Stimulated activated CD8-positive, alpha-beta memory T cell treated with anti-CD3 and anti-CD28 coated beads, Interleukin-2, amount 100 ng/mL, for 1 hour (primary cell): ENCODE measurements around the gene ZNRD2.
"Not testable (repeated sequence)": the region's sequence is repeated elsewhere in the genome, so short reads cannot be mapped to it uniquely, and the experiment has no call there.

Source experiments
- DNase-seq, 2 donors: peaks; one replicate each; pipeline ENCODE4 v3.0.0-alpha.2; 2020; ENCODE audit warnings: low read depth in 2 of 2

The ZNRD2 gene

DNA sequence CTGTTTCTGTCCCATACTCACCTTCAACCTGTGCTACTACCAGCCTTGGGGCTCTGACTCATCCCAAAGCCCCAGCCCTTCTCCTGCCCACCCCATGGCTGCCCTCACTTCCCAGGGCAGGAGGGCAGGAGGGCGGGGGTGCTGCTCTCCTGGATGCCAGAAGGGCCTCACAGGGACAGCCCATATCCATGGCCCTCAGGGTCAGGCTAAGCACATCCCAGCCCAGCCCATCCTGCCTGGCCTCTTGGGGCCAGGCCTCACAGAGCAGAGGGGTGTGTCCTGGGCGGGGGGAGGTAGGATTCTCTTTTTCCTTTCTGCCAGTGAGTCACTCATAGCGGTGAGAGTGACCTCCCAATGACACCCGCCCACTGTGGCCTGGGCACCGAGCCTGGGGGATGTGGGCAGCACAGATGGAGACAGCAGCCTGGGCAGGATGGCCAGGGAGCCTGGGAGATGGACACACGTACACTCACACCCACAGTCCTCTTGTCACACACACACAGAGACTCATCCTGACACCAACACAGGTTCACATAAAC, 14.5 kb upstream of the ZNRD2 start:
- DNase-seq: no peak

DNA sequence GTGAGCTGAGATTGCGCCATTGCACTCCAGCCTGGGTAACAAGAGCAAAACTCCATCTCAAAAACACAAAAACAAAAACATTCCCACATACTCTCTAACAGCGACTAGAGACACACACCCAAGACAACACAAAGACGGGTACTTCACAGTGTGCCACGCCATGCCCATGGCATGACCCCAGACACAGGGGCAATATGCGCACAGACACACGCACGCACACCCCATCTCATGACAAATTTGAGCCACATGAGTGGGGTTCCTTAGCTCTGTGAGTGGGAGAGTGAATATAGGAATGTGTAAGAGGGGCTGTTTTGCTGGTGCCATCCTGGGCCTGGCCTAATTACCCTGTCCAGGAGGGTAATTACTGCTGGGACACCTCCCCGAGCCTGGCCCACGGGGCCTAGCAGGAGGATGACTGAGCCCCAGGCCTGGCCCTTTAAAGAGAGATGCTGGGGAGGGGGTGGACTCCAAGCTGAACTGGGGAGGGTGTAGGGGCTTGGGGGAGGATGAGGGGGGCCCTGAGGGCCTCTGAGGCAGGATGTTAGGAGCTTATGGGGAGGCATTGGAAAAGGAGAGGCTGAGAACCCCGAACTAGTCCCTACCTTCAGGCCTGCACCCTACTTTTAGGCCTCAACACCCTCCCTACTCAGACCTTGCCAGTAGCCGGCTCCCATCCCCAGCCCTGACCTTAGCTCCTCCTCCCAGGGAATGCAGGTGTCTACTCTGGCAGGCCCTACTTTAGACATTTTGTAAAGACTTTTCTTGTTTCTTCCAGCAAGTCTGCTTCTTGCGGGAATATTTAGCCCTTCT, 13.6 kb upstream of the ZNRD2 start:
- no peak for DNase-seq

DNA sequence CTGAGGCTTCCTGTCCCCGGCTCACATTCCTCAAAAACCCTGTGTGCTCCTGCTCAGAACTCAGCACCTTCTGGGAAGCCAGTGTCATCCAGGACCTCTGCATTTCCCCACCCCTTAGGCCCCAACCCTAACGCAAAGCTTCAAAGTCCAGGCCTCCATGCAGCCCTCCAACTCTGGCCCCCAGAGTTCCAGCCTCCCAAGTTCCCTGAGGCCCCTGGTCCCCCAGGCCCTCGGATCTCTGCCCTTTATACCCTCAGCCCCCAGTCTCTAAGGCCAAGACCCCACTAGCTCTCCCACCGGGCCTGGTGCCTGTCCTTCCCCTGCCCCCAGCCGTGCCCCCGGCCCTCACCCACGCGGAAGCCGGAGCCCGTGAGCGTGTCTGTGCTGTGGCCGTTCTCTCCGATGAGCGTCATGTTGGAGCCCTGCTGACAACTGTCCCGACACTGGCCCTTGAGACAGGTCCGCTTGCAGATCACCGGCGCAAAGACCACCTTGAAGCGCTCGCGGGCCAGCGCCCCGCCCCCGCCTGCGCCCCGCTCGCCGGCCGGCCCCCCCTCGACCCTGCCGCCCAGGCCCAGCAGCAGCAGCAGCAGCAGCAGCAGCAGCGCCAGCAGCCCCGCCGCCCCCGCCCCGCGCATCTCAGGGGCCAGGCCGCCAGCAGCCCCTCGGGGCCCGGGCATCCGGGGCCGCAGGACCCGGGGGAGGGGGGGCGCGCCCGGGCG, 12.8 kb upstream of the ZNRD2 start:
- DNase-seq: no peak

DNA sequence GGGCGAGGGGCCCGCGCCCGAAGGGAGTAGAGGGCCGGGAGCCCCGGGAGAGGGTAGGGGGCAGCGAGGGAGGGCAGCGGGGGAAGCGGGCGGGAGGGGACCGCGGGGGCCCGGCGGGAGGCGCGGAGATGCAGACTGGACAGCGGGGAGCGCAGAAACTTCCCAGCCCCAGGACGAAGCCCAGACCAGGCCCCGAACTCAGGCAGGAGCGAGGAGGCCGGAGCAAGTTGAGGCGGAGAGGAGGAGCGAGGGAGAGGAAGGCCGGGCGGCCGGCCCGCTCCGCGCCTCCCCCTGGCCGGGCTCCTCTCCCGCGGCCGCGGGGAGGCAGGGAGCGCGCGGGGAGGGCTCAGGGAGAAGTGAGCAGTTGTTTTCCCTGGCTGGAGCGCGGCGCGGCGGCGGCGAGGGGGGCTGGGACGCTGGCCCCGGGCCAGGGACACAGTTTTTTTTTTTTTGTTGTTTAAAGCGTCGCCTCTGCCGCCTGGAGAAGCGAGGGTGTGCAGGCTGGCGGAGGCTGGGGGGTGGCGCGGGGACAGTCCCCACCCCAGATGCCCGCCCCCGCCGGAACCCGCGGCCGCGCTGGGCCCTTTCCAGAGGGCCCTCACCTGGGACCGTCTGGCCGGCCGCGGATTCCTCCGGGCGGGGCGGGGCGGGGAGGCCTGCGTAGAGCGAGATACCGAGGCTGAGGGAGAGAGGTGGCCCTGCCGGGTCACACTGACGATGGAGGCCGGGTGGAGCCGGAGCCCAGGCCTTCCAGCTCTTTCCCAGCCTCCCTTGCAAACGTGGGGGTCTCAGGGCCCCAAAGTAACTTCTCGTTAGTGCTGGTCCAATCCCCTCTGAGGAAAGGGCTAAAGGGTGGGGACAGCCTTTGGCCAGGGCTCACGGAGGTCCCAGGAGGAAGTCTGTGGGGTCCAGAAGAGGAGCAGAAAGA, 12.0 kb upstream of the ZNRD2 start, which contains the start of gene LTBP3:
Gene LTBP3, minus strand, starts transcription at position 358 of the 928 bp plus-strand sequence. CDS start 400 bp downstream, outside the sequence.
- no peak for DNase-seq

DNA sequence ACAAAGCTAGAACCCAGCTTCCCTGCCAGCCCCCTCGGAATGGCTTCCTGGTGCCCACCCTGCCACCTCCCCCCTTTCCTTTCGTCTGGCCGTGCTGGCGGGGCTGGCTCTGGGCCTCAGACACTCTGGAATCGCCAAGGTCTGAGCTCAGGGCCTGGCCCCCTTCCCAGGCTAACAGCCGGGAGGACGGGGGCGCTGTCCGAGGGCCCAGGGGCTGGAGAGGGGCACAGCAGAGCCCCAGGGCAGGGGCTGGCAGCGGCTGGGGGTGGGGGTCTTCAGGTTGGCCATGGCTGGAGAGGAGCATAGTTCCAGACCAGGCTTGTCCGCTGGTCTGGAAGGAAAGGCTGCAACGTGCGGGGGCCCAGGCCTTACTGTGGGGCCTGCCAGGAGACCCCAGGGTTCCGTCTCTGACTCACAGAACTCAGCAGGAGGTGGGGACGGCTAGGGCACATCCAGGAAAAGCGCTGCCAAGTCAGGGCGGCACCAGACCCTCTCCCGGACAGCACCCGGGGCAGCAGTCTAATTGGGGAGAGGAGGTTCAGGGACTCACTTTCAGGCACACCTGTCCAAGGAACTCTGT, 11.3 kb upstream of the ZNRD2 start:
- no peak for DNase-seq

DNA sequence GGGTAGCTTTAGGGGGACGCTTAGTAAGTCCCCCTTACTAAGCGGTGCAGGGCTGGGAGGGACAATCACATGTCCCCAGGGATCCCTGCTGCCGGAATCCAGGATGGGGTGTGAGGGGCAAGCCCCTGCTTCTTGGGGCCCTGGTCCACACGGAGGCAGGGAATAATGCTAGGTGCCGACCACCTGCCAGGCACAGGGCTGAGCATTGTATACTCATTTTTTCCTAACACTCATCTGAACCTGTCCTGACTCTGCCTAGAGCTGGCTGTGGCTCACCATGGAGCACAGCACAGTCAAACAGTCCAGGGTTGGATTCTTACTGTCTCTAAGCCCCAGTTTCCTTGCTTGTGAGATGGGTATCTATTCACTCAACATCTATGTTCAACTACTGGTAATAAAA, 10.7 kb upstream of the ZNRD2 start:
- no peak for DNase-seq

DNA sequence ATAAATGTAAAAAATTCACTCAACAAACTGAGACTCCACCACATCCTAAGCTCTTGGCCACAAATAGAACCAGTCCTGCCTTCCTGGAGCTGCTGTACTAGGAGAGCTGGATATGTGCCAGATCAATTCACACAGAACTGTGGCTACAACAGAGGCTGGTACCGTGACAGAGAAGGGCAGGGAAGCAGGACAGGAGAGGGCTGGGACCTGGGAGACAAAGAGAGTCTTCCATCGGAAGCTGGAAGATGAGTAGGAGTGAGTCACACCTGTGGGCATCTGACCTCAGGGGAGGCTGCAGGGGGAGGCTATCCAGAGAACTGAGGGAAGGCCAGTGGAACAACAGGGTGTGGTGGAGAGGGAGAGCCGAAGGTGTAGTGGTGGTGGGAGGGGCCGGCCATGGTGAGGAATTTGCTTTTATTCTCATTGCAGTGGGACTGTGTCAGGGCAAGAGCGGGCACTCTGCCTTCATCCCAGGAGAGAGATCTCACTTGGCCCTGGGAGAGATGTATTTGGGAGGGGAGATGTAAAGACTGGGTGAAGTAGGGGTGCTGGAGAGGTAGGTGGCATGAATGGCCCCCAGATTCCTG, 10.2 kb upstream of the ZNRD2 start:
- DNase-seq: no peak

DNA sequence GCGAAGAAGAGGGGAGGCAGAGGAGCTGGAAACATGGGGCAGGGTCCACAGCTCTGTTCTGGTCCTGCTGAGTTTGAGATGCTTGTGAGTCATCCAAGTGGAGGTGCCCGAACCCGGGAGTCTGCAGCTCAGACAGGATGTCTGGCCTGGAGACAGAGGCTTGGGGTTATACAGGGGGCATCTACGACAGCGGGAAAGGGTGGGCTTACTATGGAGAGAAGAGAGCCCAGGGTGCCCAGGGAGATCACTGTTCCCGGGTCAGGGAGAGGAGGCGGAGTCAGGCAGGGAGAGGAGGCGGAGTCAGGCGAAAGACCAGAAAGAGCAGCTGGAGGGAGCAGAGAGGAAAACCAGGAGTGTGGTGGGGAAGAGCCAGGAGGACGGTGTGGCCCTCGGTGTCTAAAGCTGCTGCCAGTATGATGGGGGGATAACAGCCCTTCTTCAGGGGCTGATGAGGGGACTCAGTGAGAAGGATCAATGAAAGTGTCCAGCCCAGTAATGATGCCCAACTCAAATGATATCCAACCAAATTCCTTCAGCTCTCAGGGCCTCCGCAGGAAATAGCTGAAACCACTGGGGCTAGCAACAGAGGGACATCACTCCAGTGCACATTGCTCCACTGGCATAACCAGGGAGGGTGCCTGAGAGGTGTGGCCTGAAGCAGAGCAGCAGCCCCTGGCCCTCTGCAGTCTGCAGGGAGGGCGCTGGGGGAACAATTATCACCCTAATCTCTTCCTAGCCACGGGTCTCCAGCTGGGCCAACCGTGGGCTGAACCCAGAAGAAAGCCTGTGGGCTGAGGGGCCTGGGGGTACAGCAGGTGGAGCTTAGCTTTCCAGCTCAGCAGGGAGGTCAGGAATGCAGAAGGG, 9.5 kb upstream of the ZNRD2 start:
- no peak for DNase-seq

DNA sequence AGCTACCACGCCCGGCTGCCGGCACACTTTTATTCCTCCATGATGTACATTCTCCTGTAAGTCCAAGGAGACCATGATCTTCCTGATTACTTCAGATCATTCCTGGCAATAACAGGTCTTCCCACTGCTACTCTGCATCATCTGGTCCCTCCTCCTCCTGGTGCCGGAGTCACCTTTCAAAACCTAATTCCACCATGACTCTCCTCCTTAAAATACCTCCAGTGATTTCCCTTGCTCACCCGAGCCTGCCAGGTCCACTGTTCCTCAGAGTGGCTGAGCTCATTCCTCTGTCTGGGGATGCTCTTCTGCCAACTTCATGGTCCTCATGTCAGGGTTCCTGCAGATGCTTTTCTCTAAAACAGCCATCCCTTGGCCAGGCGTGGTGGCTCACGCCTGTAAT, 8.3 kb upstream of the ZNRD2 start:
- DNase-seq: no peak

DNA sequence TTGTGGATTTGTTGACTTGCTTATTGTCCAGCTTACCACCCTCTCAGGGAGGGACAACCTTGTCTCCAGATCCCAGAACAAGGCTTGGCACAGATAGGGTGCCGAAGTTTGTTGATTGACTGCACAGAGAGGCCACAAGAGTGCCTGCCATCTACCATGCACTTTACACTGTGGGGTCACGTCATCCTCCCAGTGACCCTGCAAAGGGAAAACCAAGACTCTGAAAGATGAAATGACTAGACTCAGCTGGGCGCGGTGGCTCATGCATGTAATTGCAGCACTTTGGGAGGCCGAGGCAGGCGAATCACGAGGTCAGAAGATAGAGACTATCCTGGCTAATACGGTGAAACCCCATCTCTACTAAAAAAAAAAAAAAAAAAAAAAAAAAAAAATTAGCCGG, 7.5 kb upstream of the ZNRD2 start:
- DNase-seq: no peak

DNA sequence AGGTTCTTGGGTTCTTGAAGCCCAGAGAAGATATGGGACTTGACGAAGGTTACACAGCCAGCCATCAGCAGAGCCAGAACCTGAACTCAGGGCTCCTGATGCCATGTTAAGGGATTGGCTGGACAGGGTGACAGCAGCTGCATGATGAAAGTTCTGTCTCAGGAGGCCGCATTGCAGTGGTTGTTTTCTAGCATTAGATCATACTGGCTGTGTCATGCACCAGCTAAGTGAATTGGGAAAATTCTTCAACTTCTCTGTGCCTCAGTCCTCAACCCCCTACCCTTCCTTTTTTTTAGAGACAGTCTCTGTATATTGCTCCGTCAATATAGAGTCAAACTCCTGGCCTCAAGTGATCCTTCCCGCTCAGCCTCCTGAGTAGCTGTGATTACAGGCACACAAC, 6.7 kb upstream of the ZNRD2 start:
- no peak for DNase-seq

DNA sequence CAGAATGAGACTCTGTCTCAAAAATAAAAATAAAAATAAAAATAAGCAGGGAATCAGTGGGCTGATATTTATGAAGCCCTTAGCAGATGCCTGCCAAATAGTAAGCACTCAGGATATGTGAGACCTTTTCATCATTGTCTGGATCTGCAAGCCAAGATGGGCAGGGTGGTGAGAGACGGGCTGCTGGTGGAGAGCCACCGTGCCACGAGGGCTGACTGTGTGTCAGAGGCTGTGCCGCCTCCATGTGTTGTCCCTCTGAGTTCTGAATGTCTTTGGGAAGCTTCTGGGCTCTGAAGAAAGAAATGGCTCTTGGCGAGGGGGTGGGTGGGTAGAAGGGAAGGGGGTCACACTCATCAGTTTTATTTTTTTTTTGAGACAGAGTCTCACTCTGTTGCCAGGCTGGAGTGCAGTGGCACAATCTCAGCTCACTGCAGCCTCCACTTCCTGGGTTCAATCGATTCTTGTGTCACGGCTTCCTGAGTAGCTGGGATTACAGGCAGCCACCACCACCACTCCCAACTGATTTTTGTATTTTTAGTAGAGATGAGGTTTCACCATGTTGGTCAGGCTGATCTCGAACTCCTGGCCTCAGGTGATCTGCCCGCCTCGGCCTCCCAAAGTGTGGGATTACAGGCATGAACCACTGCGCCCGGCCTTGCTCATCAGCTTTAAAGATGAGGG, 5.3 kb upstream of the ZNRD2 start:
- DNase-seq: not testable (repeated sequence)

DNA sequence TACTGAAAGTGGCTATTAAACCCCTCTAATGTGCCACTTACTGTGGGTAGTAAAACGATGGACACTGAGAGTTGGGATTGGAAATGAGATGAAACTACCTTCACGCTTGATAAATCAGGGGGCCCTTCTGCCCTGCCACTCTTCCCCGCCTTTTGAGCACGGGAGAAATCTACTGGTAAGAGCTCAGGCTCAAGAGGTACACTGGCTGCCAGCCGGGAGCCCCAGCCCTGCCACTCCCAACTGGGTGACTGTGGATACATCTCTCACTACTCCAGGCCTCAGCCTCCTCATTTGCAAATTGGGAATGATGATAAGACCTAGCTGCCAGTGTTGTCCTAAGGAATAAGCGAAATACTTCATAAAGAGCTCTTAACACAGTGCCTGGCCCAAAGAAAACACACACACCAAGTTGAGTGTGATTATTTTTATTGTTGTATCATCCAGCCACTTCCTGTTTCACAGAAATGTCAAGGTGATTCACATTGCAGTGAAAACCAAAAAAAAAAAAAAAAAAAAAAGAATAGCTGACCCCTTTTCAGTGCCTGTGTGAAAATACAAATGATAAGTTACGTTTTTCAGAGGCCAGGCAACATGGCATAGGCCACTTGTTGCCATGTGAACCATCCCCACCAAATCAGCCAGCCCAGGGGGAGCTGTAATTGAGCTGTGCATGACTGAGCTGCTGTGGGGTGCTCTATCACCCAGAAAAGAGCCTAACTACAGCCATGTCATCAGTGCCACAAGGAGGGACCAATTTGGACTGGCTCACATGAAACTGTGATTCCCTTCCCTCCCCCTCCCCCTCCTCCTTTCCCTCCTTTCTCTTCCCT, 4.4 kb upstream of the ZNRD2 start:
- no peak for DNase-seq

DNA sequence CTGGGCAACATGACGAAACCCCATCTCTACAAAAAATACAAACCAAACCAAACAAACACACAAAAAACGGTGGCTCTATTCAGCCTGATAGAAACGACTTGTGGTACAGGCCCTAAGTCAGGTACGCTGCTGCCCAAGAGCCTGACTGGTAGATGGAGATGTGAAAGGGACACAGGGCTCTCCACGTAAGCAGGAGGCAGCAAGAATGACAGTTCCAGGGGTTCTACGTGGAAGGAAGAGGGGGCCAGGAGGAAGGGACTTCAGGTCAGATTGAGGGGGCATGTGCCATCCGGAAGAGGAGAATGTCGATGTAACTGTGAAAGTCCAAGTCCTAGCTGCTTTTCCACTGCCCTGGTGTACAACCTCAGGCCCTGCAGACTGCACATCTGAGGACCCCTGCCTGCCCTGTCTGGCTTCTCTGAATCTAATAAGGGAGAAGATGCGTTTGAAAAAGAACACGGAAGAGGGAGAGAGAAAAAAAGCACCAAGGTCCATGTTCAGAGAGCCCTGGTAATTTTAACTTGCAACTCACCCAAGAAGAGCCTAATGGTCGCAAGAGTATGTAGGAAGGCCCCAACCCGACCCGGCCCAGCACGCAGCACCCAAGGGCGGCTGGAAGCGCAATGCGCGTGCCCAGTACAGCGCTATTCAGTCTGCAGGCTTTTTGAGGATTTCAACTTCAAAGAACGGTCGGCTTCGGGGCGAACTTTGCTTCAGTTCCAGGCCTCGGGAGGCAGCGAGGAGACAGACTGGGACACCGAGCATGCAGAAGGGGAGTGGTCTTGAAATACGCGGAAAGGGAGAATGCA, 909 bp upstream of the ZNRD2 start:
- peak in 1 of 2 donors; percentile 52 for DNase-seq

DNA sequence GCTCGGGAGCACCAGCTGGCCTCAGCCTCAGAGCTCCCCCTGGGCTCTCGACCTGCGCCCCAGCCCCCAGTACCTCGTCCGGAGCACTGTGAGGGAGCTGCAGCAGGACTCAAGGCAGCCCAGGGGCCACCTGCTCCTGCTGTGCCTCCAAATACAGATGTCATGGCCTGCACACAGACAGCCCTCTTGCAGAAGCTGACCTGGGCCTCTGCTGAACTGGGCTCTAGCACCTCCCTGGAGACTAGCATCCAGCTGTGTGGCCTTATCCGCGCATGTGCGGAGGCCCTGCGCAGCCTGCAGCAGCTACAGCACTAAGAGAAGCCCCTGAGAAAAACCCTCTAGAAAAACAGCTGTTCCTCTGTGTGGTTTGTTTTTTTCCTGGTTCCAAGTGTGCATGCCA, 1.1 kb downstream of the ZNRD2 start:
- no peak for DNase-seq

DNA sequence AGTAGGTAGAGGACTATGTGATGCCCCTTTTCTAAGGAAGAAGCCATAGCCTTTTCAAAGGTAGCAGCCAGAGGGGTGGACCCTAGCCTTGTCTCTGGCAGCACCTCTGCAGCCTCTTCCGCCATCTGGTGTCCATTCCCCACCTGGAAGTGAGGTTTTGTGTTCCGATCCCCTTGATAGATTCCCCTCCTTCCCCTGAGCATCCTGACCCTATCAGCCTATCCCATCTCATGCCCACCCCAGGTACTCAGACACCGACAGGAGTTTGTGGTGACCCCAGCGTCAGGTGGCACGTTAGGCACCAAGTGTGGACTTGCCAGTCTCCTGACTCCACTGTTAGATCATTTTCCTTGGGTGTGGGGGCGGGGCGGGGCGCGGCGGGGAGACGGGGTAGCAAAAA, 1.7 kb downstream of the ZNRD2 start:
- no peak for DNase-seq

DNA sequence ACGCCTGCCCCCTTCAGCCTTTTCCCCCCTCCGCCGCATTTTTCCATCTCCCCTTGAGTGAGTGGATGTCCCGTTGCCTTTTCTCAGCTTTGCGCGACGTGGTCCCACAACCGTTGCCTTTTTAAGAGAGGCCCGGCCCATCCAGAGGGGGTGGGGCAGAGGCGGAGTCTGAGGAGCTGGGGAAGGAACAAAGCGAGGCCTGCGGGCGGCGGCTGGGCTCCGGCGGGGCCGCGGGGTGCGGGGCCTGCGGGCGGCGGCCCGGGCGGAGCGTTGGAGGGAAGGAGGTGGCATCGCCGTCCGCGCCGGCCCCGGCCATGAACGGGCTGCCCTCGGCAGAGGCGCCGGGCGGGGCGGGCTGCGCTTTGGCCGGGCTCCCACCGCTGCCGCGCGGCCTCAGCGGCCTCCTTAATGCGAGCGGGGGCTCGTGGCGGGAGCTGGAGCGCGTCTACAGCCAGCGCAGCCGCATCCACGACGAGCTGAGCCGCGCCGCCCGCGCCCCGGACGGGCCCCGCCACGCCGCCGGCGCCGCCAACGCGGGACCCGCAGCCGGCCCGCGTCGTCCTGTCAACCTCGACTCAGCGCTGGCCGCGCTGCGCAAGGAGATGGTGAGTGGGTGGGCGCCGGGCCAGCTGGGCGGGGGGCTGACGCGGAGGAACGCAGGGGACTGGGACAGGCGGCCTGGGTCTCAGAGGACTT, 2.2 kb downstream of the ZNRD2 start, which contains the start of gene FAM89B:
Gene FAM89B, plus strand, starts transcription at position 183 of the 696 bp plus-strand sequence. Its CDS starts 132 bp downstream, at position 315.
- DNase-seq: peak; percentile 73 to 77
